Retinal pigment epithelial cell (primary cell): ENCODE data around the gene ZYX.
"Not testable (repeated sequence)": the region's sequence is repeated elsewhere in the genome, so short reads cannot be mapped to it uniquely, and the experiment has no call there.

Experiments used
- DNase-seq: peaks from one replicate; pipeline ENCODE4 v3.0.0-alpha.2; 2010; ENCODE audit warnings: low read depth
- H3K4me3 ChIP-seq: 2 replicates; pipeline ENCODE4 v1.5.1; 2011; ENCODE audit warnings: mild to moderate bottlenecking, low read length, control low read depth, moderate library complexity
- TF ChIP-seq, protein P1 (sequence below): conservative IDR thresholded peaks from 2 replicates; pipeline ENCODE4 v1.5.1; 2011; ENCODE audit warnings: low read depth, low read length, control low read depth, inconsistent platforms

Gene ZYX

DNA sequence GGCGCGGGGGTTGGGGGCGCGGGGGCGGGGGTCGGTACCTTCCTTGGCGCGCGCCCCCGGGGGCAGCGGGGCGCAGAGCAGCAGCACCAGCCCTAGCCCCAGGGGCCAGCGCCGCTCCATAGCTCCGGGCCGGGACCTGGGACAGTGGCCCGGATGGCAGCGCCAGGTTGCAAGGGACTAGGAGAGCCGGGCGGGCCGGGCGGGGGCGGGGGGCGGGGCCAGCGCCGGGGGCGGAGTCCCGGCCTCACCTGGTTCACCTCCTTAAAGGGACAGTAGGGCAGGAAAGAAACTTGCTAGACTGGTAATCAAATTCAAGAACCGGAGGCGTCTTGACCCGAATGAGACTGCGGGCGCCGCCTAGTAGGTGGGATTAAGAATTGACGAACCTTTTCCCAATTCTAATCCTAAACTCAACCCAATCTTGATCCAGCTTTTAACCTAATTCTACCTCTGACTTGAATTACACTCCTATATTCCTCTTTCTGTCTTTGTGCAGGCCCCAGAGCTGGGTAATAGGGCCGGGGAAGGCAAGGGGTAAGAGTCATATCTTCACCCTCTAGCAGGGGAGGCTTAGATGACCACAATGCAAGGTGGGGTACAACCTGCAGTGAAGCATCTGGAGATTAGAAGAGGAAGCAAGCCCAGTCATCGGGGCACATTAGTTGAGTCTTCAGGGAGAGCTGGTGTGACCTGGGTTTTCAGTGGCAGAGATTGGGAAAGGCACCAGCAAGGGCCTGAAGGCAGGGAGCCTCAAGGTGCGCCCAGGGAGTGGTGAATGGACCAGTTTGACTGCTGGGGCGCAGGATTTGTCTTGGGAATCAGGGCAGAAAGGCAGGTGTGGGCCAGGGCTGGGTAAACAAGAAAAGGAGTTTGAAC lies 27.8 kb downstream of the ZYX start, which contains the start of gene EPHA1:
TSS of gene EPHA1 (minus strand) at position 171 of the 876 bp plus-strand sequence. CDS start at position 120, 51 bp downstream.
- no peak for DNase-seq
- peak within 1 kb of the TSS; percentile 34 for H3K4me3 ChIP-seq
- TF ChIP-seq, protein P1, sequence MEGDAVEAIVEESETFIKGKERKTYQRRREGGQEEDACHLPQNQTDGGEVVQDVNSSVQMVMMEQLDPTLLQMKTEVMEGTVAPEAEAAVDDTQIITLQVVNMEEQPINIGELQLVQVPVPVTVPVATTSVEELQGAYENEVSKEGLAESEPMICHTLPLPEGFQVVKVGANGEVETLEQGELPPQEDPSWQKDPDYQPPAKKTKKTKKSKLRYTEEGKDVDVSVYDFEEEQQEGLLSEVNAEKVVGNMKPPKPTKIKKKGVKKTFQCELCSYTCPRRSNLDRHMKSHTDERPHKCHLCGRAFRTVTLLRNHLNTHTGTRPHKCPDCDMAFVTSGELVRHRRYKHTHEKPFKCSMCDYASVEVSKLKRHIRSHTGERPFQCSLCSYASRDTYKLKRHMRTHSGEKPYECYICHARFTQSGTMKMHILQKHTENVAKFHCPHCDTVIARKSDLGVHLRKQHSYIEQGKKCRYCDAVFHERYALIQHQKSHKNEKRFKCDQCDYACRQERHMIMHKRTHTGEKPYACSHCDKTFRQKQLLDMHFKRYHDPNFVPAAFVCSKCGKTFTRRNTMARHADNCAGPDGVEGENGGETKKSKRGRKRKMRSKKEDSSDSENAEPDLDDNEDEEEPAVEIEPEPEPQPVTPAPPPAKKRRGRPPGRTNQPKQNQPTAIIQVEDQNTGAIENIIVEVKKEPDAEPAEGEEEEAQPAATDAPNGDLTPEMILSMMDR, result peak; percentile 31

DNA sequence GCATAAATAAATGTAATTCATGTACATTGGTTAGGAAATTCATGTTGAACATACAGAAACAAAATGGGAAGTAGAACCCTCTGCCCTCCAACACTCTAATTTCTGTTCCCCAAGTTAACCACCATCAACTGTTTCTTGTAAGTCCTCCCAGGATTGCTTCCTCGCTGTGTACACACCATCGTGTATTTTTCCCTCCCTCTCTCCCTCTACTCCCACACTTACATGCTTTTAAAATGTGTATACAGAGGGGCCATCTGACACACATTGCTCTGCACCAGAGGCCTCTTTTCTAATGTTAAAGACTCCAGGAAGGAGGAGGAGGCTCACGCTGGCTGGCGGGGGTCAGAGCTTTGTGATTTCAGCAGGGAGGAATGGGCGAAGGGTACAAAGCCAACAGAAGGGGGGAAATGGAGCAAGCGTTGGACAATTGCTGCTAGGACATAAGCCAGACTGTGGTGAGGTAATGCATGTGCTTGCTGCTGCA lies 29.4 kb downstream of the ZYX start:
- no peak for DNase-seq
- TF ChIP-seq, protein P1, result no peak
- H3K4me3 ChIP-seq, result no peak overlapping the region

DNA sequence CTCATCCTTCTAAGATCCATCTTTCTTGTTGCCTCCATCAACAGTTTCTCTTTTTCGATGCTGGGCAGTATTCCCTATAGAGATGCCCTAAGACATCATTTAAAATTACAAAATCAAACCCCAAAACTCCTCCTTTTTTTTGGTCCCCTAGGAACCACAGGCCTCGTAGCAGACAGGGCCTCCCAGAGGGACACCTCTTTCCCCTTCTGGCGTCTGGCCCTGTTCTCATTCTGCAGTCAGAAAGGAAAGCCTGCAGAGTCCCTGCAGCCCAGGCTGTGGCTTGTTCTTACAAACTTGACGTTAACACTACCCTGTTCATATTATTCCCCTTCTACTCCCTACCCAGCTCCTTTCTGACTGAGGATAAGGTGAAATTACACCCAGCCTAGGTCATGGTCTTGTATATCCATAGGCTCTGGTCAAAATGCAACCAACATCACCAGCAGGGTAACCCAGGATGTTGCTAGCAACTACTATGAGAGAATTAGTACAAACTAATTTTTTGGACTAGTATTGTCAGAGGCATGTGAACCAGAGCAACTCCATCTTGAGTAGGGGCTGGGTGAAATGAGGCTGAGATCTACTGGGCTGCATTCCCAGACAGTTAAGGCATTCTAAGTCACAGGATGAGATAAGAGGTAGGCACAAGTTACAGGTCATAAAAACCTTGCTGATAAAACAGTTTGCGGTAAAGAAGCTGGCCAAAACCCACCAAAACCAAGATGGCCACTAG lies 31.0 kb downstream of the ZYX start:
- TF ChIP-seq, protein P1, result no peak
- no peak for DNase-seq
- no peak overlapping the region for H3K4me3 ChIP-seq

DNA sequence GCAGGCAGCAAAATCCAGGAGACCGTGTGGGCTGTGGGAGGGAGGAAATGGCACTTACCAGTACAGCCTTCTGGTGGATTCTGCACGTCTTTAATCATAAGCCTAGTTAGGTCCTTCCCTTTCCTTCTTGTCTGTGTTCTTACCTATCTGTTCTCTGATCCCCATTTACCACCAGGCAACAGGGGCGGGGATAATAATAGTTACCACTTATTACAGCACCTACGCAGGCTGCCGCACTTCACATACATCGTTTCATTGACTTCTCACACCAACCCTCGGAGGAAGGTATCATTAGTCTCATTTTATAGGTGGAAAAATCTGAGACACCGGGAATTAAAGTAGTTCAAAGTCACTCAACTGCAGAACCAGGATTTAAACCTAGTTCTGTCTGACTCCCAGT lies 32.0 kb downstream of the ZYX start:
- no peak overlapping the region for H3K4me3 ChIP-seq
- TF ChIP-seq, protein P1, result no peak
- no peak for DNase-seq

DNA sequence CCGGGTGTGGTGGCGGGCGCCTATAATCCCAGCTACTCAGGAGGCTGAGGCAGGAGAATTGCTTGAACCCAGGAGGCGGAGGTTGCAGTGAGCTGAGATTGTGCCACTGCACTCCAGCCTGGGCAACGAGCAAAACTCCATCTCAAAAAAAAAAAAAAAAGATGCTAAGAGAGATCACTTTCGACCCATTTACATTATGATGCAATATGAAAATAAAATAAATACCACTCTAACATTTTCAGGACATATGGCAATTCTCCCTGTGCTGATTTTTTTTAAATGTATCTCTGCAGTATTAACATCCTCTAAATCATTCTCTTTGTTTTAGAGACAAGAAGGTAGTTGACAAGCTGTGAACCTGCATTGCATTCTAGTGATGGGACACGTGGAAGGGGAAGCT lies 34.1 kb downstream of the ZYX start:
- H3K4me3 ChIP-seq, DNase-seq: not testable (repeated sequence)

DNA sequence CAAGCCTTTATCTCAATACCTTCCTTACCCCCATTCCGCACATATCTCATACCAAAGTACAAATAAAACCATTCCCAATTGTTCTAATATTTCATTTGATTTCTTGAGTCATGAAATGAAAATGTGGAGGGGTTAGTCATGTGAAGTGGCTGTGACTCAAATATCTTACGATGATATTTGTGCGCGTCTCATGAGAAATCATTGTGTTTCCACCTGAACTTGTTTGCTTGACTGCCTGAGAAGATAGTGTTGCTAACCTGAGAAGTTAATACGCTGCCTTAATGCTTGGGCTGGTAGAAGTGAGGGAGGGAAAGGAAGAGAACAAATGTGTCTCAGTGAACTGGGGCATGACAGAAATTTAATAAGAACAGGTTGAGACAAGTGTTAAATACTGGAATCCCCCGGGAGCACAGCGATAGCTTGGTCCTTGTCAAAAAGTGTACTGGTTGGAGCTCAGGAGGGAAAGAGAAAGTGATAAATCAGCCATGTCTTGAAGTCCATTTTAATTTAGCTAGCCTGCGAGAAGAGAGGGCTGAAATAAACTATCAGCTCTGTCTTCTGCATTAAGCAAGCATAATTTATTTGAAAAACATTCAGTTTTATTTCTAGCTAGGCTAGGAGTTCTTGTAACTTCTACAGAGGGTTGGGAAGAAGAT lies 34.7 kb downstream of the ZYX start:
- TF ChIP-seq, protein P1, result no peak
- DNase-seq, result no peak
- no peak overlapping the region for H3K4me3 ChIP-seq

DNA sequence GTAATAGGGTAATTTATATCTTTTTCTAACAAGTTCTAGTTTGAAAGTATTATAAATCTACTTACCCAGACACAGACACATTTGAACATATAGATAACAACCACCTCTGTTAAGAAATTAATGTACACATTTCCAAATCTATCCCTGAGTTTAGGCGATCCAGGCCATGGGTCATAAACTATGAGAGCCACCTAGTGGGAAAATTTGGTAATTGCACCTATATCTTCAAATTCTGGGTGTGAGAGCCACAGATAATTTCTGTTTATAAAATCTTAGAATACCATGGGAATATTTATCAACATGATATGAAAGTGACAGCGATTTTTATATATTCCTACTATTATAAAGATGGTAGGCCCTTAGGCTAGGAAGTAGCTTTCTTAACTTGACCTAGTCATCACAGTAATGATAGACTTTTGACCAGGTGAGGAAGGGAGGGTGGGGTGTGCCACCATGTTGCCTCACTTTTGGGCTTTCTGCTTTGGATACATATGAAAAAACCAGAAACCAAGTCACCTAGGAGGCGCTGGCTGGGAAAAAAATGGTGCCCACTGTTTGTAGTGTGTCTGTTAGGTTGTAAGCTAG lies 35.5 kb downstream of the ZYX start:
- TF ChIP-seq, protein P1, result peak; percentile 77
- no peak overlapping the region for H3K4me3 ChIP-seq
- no peak for DNase-seq
